Activated naive CD4-positive, alpha-beta T cell treated with anti-CD3 and anti-CD28 coated beads, Interleukin-2, amount 50 U/mL, for 24 hours (primary cell): ENCODE data around the gene PPM1M.
"Not testable (repeated sequence)": the region's sequence is repeated elsewhere in the genome, so short reads cannot be mapped to it uniquely, and the experiment has no call there.

ENCODE experiments used
- H3K27ac Mint-ChIP-seq: one replicate; pipeline ENCODE4 v1.8.0; 2021; ENCODE audit warnings: mild to moderate bottlenecking, mixed read lengths
- H3K27me3 Mint-ChIP-seq: one replicate; pipeline ENCODE4 v1.8.0; 2021; ENCODE audit warnings: mixed read lengths
- H3K36me3 Mint-ChIP-seq: one replicate; pipeline ENCODE4 v1.8.0; 2021; ENCODE audit warnings: mixed read lengths
- H3K4me1 Mint-ChIP-seq: one replicate; pipeline ENCODE4 v1.8.0; 2021; ENCODE audit warnings: mixed read lengths
- H3K4me3 Mint-ChIP-seq: one replicate; pipeline ENCODE4 v1.8.0; 2021; ENCODE audit warnings: mild to moderate bottlenecking, mixed read lengths
- H3K9me3 Mint-ChIP-seq: one replicate; pipeline ENCODE4 v1.8.0; 2021; ENCODE audit warnings: mixed read lengths

Gene PPM1M

DNA sequence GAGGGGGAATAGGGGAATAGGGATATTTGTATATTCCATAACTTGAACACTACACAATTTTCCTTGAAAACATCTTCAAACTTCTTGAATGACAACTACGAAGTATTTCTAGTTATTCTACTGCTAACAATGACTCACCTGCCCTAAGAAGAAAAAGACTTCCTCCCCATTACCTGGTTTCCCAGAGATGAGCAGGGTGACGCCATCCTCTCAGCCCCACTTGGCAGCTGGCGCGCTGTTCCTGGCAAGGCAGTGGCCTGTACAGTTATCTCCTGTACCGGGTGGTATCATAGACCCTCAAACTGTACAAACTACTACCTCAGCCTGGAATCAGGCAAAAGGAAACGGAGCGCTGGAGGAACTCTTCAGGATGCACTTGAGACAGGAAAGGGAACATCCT, 22.5 kb downstream of the PPM1M start:
- Mint-ChIP-seq H3K36me3 (peaks cover 40% of the 10 kb centered on the region), H3K9me3 (no peaks in the 10 kb centered on the region), H3K27ac (peak overlapping the region; percentile 92), H3K4me3 (peak overlapping the region; percentile 53), H3K4me1 (peaks cover 84% of the 10 kb centered on the region), H3K27me3 (no peaks in the 10 kb centered on the region)

DNA sequence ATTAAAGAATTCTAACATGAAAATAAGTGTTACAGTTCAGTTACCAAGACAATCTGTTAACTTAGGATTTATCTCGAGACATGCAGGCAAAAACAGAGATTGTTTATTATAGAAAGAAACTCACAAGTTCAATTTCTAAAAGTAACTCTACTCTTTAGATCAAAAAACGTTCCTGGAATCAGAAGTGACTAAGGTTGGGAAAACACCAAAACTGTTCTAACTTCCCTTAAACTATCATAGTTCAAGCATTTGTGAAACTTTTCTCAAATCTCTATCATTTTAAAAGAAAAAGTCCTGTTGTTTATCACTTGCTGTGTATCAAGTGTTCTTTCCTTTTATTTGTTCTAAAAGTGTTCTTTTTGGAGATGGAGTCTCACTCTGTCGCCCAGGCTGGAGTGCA, 24.2 kb downstream of the PPM1M start:
- Mint-ChIP-seq H3K36me3 (peaks cover 36% of the 10 kb centered on the region), H3K4me3 (peak overlapping the region; percentile 99), H3K9me3 (no peaks in the 10 kb centered on the region), H3K4me1 (peaks cover 84% of the 10 kb centered on the region), H3K27ac (peak overlapping the region; percentile 94), H3K27me3 (no peaks in the 10 kb centered on the region)

DNA sequence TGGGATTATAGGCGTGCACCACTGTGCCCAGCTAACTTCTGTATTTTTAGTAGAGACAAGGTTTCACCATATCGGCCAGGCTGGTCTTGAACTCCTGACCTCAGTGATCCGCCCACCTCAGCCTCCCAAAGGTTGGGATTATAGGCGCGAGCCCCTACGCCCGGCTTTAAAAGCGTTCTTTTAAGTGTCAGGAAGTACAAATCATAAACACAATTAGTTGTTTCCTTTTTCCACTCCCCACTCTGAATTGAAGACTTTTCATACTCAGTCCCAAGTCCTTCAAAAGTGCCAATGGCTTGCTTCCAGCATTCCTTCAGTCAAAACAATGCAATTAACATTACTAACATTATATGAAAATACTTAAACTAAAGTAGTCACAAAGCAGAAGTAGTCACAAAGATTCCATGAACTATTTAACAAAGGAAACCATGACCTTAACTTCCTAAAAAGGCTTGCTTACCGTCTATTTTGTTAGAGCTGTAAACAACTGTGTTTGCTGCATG, 24.7 kb downstream of the PPM1M start:
- peak overlapping the region; percentile 94 for H3K27ac Mint-ChIP-seq
- H3K9me3 Mint-ChIP-seq = no peaks in the 10 kb centered on the region
- H3K36me3 Mint-ChIP-seq = peaks cover 38% of the 10 kb centered on the region

DNA sequence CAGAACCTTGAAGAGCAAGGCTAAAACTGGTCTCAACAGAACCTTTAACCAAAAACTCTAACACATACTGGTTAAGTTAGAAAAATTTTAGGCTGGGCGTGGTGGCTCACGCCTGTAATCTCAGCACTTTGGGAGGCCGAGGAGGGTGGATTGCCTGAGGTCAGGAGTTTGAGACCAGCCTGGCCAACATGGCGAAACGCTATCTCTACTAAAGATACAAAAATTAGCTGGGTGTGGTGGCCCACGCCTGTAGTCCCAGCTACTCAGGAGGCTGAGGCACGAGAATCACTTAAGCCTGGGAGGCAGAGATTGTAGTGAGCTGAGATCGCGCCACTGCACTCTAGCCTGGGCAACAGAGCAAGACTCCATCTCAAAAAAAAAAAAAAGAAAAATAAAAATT, 26.6 kb downstream of the PPM1M start:
- peak overlapping the region; percentile 94 for H3K27ac Mint-ChIP-seq
- peaks cover 81% of the 10 kb centered on the region for H3K4me1 Mint-ChIP-seq
- H3K9me3 Mint-ChIP-seq, H3K27me3 Mint-ChIP-seq: not testable (repeated sequence)
- H3K4me3 Mint-ChIP-seq = peak overlapping the region; percentile 99
- H3K36me3 Mint-ChIP-seq = peaks cover 38% of the 10 kb centered on the region

More for the DNA sequence above, 24.7 kb downstream of the PPM1M start:
- Mint-ChIP-seq H3K27me3 (no peaks in the 10 kb centered on the region), H3K4me3 (peak overlapping the region; percentile 99), H3K4me1 (peaks cover 85% of the 10 kb centered on the region)

DNA sequence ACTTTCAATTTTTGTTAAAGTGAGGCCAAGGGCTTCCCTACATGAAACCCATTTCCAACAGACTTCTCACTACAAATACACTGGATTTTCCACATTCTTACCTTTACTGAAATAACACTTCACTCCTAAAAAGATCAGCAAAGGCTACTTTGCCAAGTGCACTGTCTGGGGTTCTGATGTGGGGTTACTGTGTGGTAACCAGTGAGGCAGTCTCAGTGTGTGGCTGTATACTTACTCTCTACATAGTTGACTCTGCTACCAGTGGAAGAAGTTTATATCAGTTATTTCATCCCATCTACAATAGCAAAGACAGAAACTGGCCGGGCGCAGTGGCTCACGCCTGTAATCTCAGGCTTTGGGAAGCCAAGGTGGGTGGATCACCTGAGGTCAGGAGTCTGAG, 27.3 kb downstream of the PPM1M start:
- Mint-ChIP-seq H3K27ac (peak overlapping the region; percentile 95), H3K27me3 (no peaks in the 10 kb centered on the region), H3K4me1 (peaks cover 74% of the 10 kb centered on the region), H3K36me3 (peaks cover 36% of the 10 kb centered on the region), H3K9me3 (no peaks in the 10 kb centered on the region), H3K4me3 (peak overlapping the region; percentile 99)

DNA sequence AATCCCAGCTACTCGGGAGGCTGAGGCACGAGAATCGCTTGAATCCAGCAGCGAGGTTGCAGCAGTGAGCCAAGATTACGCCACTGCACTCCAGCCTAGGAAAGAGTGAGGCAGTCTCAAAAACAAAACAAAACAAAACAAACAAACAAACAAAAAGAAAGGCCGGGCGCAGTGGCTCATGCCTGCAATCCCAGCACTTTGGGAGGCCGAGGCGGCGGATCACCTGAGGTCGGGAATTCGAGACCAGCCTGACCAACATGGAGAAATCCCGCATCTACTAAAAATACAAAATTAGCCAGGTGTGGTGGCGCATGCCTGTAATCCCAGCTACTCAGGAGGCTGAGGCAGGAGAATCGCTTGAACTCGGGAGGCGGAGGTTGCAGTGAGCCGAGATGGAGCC, 29.2 kb downstream of the PPM1M start:
- Mint-ChIP-seq H3K4me1 (peaks cover 70% of the 10 kb centered on the region), H3K36me3 (peaks cover 29% of the 10 kb centered on the region), H3K4me3 (peak overlapping the region; percentile 99), H3K27ac (peak overlapping the region; percentile 95)
- H3K9me3 Mint-ChIP-seq, H3K27me3 Mint-ChIP-seq: not testable (repeated sequence)

DNA sequence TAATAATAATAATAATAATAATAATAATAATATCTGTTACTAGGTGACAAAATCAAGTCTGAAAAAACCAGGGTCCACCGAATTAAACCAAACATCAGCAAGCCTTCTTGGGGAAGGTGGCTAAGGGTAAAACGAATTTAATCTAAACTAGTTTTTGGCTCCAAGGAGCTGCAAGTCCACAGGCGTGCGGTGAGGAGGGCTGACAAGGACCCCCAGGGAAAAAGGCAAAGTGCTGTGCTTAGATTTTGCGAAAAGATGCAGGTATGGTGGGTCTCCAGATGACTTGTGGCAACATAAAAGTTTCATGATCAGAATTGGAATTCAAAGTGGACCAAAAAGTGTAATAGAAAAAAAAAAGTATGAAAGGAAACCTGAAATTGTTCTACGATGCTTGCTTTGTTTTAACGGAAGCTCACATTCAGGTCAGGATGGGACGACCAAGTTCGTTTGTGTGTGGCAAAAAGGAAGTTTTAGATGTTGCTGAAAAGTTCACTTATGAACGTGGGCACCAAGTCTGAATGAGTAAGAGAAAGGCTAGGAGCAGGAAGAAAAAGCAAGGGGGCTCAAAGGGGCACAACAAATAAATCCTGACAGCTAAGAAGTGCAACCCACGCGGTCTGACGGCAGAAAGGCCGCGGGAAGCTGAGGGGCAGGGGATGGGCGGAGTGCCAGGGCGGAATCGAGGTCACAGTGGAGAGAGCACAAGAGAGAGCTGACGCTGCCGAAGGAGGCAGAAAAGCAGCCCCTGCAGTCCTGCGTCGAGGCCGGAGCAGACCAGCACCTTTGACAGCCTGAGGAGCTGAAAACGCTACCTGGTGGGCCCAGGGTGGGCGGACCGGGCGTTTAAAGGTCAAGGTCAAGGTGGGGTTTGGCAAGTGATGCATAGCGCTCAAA, 31.8 kb downstream of the PPM1M start:
- no peaks in the 10 kb centered on the region for H3K27me3 Mint-ChIP-seq
- H3K4me1 Mint-ChIP-seq = peaks cover 66% of the 10 kb centered on the region
- peak overlapping the region; percentile 99 for H3K27ac Mint-ChIP-seq
- H3K36me3 Mint-ChIP-seq = peaks cover 24% of the 10 kb centered on the region
- peak overlapping the region; percentile 99 for H3K4me3 Mint-ChIP-seq
- no peaks in the 10 kb centered on the region for H3K9me3 Mint-ChIP-seq

DNA sequence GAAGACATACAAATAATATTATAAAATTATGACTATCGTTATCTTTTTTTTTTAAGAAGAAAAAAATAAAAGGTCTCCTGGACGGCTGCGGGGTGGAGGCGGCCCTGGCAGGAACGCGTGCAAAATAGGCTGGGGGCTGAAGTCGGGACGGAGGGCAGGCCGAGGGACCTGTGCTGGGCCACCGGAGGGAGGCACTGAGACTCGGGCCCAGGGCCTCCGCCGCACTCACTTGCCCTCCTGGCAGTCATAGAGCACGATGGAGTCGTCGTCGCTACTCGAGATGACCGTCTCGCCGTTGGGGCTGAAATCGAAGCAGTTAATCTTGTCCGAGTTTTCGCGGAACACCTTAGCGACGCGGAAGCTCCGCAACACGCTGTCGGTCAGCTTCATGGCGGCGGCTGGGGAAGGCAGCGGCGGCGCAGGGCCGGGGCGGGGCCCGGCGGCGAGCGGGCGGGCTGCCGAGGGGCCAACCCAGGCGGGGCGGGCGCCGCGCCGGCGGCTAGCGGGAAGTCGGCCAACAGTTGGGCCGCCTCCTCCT, 32.5 kb downstream of the PPM1M start:
- peaks cover 20% of the 10 kb centered on the region for H3K36me3 Mint-ChIP-seq
- H3K27me3 Mint-ChIP-seq = no peaks in the 10 kb centered on the region
- H3K9me3 Mint-ChIP-seq = no peaks in the 10 kb centered on the region
- H3K4me3 Mint-ChIP-seq = peak overlapping the region; percentile 99
- H3K4me1 Mint-ChIP-seq = peaks cover 65% of the 10 kb centered on the region
- peak overlapping the region; percentile 99 for H3K27ac Mint-ChIP-seq

DNA sequence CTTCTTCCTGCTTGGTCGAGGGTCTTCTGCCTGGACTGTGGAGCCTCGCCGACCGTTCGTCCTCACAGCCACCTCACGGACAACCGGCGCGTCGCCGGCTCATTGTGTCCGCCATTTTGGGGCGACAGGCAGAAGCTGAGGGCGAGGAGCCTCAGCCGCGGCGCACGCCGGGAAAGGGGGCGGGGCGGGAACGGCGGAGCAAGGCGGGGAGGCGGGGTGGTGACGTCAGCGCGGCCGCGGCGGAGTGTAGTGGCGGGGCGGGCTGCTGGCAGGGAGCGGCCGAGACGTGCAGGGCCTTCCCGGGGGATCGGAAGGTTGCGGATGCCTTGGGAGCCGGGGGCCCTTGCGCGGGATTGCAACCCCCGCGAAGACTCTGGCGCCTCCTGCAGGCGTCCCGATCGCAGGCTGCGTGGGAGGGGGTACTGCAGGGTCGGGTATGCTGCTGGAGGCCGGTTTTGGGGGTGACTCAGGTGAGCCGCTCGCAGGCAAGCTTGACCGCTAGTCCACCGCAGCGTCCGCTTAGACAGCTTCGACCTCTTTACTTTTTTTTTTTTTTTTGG, 33.0 kb downstream of the PPM1M start, which contains the start of gene WDR82:
Gene WDR82, minus strand, starts transcription at position 140 of the 560 bp plus-strand sequence. CDS start 288 bp downstream, outside the sequence.
- no peaks in the 10 kb centered on the region for H3K9me3 Mint-ChIP-seq
- peak within 1 kb of the TSS; percentile 99 for H3K4me3 Mint-ChIP-seq
- H3K36me3 Mint-ChIP-seq = peaks cover 18% of the 10 kb centered on the region
- H3K27me3 Mint-ChIP-seq = no peaks in the 10 kb centered on the region
- H3K27ac Mint-ChIP-seq = peak within 1 kb of the TSS; percentile 99
- H3K4me1 Mint-ChIP-seq = peaks cover 65% of the 10 kb centered on the region

DNA sequence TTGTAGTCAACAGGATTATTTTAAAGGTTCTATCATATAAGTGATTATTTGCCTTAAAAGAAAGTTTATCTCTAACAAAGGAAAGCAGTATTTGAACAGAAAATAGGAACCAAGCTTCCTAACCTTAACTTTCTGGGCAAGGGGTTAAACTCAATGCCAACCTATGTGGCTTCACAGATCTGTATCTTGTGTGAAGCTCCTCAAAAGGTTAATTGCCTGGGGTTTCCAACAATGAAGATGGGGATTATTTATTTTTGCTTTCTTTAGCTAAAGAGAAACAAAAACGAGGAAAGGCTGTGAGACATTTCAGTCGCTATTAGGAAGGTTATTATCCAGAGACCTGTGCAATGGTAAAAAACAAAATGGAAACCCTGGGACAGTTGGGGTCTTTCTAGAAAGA, 34.0 kb downstream of the PPM1M start:
- H3K9me3 Mint-ChIP-seq = no peaks in the 10 kb centered on the region
- peaks cover 13% of the 10 kb centered on the region for H3K36me3 Mint-ChIP-seq
- H3K27me3 Mint-ChIP-seq = no peaks in the 10 kb centered on the region
- peak overlapping the region; percentile 98 for H3K27ac Mint-ChIP-seq
- H3K4me1 Mint-ChIP-seq = peaks cover 64% of the 10 kb centered on the region
- H3K4me3 Mint-ChIP-seq = peak overlapping the region; percentile 99

DNA sequence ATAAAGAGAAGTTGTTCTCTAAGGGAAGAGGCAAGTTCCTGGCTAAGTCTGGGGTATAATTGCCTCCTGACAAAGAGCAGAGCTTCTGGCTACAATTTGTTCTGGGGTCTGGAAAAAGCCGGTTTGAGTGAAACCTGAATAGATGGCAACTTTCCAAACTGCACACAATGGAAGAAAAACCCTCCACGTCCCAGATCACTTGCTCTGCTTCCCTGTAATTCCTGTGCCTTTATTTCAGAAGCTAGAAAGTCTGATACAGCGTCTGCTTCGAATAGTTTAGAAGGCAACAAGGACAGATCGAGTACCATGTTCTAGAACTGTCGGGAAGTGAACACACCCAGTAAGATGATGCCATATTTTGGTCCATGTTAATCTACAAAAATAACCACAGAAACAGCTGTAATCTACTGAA, 34.5 kb downstream of the PPM1M start:
- H3K4me3 Mint-ChIP-seq = peak overlapping the region; percentile 99
- H3K9me3 Mint-ChIP-seq = no peaks in the 10 kb centered on the region
- H3K27me3 Mint-ChIP-seq = no peaks in the 10 kb centered on the region
- peaks cover 63% of the 10 kb centered on the region for H3K4me1 Mint-ChIP-seq
- H3K27ac Mint-ChIP-seq = peak overlapping the region; percentile 98
- H3K36me3 Mint-ChIP-seq = peaks cover 13% of the 10 kb centered on the region

DNA sequence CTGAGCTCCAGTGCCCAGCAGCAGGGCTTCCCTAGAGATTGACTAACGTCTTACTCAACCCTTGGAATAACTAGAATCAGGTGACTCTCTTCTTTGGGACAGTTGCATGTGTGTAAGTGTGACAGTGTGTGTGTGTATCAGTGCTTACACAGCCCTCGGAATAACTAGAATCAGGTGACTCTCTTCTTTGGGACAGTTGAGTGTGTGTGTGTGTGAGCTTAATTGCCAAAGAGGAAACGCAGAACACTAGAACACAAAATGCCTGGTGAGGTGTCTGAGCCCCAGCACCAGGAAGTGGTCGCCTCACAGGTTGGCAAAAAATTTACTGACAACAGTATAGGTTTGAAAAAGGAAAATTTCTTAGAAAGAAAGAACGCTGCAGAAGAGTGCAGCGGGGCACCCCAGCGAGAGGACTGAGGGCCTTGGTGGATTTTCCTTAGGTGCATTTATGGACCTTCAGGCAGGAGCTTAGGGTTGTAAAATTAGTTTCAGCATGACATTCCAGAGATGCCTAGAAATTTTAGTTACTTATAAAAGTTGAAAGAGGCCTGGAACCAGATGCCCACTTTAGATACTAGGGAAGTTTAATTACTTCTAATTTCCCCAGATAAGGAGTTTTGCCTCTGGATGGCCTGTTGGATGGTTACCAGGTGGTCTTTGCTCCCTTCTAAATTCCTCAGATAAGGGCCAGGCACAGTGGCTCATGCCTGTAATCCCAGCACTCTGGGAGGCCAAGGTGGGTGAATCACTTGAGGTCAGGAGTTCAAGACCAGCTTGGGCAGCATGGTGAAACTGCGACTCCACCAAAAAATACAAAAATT, 36.6 kb downstream of the PPM1M start:
- Mint-ChIP-seq H3K4me3 (peak overlapping the region; percentile 37), H3K27ac (peak overlapping the region; percentile 80), H3K27me3 (no peaks in the 10 kb centered on the region), H3K36me3 (peaks cover 6% of the 10 kb centered on the region), H3K9me3 (no peaks in the 10 kb centered on the region), H3K4me1 (peaks cover 63% of the 10 kb centered on the region)

DNA sequence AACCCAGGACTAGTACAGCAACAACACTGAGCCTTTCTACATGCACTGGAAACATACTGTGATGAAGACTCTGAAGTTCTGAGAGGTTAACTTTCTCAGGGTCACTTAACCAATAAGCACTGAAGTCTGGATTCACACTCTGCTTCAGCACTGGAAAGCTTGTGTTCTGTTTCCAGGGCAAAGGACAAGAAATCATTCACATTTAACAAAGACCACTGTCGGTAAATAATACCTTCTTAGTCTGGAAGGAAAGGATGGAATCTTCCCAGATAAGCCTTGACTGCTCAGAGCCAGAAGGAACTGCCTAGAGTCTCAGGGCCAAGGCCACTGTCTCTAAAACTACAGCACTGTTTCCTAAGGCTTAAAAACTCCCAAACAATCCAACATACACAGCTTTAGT, 37.7 kb downstream of the PPM1M start:
- H3K36me3 Mint-ChIP-seq = peaks cover 2% of the 10 kb centered on the region
- no peak overlapping the region for H3K4me3 Mint-ChIP-seq
- H3K9me3 Mint-ChIP-seq = no peaks in the 10 kb centered on the region
- peak overlapping the region; percentile 76 for H3K27ac Mint-ChIP-seq
- H3K27me3 Mint-ChIP-seq = no peaks in the 10 kb centered on the region
- peaks cover 63% of the 10 kb centered on the region for H3K4me1 Mint-ChIP-seq

DNA sequence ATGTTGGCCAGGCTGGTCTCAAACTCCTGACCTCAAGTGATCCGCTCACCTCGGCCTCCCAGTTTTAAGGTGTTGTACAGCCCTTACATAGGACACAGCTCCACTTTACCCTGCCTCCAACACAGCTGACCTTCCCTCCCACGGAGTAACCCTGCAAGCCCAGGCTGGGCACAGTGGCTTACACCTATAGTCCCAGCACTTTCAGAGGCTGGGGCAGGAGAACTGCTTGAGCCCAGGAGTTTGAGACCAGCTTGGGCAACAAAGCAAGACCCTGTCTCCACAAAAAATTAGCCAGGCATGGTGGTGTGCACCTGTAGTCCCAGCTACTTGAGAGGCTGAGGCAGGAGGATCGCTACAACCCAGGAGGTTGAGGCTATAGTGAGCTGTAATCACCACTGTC, 38.5 kb downstream of the PPM1M start:
- H3K27ac Mint-ChIP-seq = peak overlapping the region; percentile 77
- H3K27me3 Mint-ChIP-seq, H3K9me3 Mint-ChIP-seq, H3K4me3 Mint-ChIP-seq, H3K36me3 Mint-ChIP-seq: not testable (repeated sequence)
- peaks cover 65% of the 10 kb centered on the region for H3K4me1 Mint-ChIP-seq

DNA sequence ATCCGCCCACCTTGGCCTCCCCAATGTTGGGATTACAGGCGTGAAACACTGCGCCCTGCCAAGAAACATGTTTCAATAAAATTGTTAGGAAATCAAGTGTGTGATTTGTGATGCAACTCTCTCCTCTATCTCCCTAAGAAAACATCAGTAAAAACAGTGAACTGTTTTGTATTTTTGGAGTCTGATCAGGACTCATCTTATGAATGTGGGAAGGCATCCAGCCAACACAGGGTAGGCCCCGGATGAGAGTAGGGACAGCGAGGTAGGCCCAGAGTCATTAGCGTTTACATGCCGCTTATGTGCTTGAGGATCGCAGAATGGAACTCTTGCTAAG, 41.2 kb downstream of the PPM1M start:
- peak overlapping the region; percentile 99 for H3K4me3 Mint-ChIP-seq
- peaks cover 2% of the 10 kb centered on the region for H3K36me3 Mint-ChIP-seq
- peaks cover 57% of the 10 kb centered on the region for H3K4me1 Mint-ChIP-seq
- H3K27me3 Mint-ChIP-seq = no peaks in the 10 kb centered on the region
- peak overlapping the region; percentile 100 for H3K27ac Mint-ChIP-seq
- no peaks in the 10 kb centered on the region for H3K9me3 Mint-ChIP-seq
